OCI-LY7 (cell line): Measurements from ENCODE around the gene CEP112.

ENCODE experiments used
- CTCF ChIP-seq: fragments of 200-600 bp; sonication (generic); conservative IDR thresholded peaks from 2 replicates; pipeline ENCODE4 v1.5.1; 2014; ENCODE audit warnings: mild to moderate bottlenecking, antibody characterized with exemption, low read length, moderate library complexity, mixed read lengths
- EZH2phosphoT487 ChIP-seq: fragments of 200-600 bp; sonication (generic); IDR thresholded peaks from 2 replicates; pipeline ENCODE4 v1.6.1; 2018; ENCODE audit warnings: low read depth, borderline replicate concordance, mild to moderate bottlenecking, mixed run types, antibody characterized with exemption, low read length, moderate library complexity, mixed read lengths

GRCh38 chr17:65933290-65933689 lies 258.6 kb downstream of the CEP112 start:
- TF ChIP-seq CTCF, result no peak
- no peak for TF ChIP-seq EZH2phosphoT487
